ENCODE results near the gene WDR46.

WDR46 gene

GRCh38 chr6:33288921-33289783 is at the start of gene WDR46, which contains the start of gene PFDN6:
Gene WDR46 (minus strand): TSS chr6:33289239. CDS start chr6:33289170, 69 bp downstream.
Gene PFDN6 (plus strand): TSS chr6:33289601. CDS start chr6:33289857, 256 bp downstream.
- peak; percentile 93 to 94 for DNase-seq
- TF ChIP-seq GATA1 (IDR thresholded peaks at IDR 0.05; ENCODE audit: low read depth, low read length) = peak; percentile 30
- TF ChIP-seq POLR2A (IDR thresholded peaks at IDR 0.05; ENCODE audit: low read length) = peak; percentile 77

- TF ChIP-seq POLR2A (IDR thresholded peaks at IDR 0.05; ENCODE audit: low read length) (no peak), GATA1 (IDR thresholded peaks at IDR 0.05; ENCODE audit: low read depth, low read length) (no peak)
- DNase-seq = no peak
These were observed 47.5 kb upstream of the WDR46 start for GRCh38 chr6:33336495-33336894.

GRCh38 chr6:33335916-33336315 is 46.9 kb upstream of the WDR46 start:
- DNase-seq = no peak
- TF ChIP-seq POLR2A (IDR thresholded peaks at IDR 0.05; ENCODE audit: low read length) (no peak), GATA1 (IDR thresholded peaks at IDR 0.05; ENCODE audit: low read depth, low read length) (no peak)

GRCh38 chr6:33333666-33334065 is 44.6 kb upstream of the WDR46 start:
- no peak for DNase-seq
- TF ChIP-seq POLR2A (IDR thresholded peaks at IDR 0.05; ENCODE audit: low read length) (no peak), GATA1 (IDR thresholded peaks at IDR 0.05; ENCODE audit: low read depth, low read length) (no peak)

- no peak for TF ChIP-seq GATA1 (IDR thresholded peaks at IDR 0.05; ENCODE audit: low read depth, low read length)
- no peak for TF ChIP-seq POLR2A (IDR thresholded peaks at IDR 0.05; ENCODE audit: low read length)
- no peak for DNase-seq
These were observed 41.7 kb upstream of the WDR46 start for GRCh38 chr6:33330736-33331135.

GRCh38 chr6:33329058-33329457 is 40.0 kb upstream of the WDR46 start:
- DNase-seq = no peak
- TF ChIP-seq POLR2A (IDR thresholded peaks at IDR 0.05; ENCODE audit: low read length) = no peak
- TF ChIP-seq GATA1 (IDR thresholded peaks at IDR 0.05; ENCODE audit: low read depth, low read length) = no peak

GRCh38 chr6:33324125-33324524 is 35.1 kb upstream of the WDR46 start:
- TF ChIP-seq POLR2A (IDR thresholded peaks at IDR 0.05; ENCODE audit: low read length) (no peak), GATA1 (IDR thresholded peaks at IDR 0.05; ENCODE audit: low read depth, low read length) (no peak)
- DNase-seq = peak in 1 of 2 experiments; percentile 39

- no peak for DNase-seq
- TF ChIP-seq GATA1 (IDR thresholded peaks at IDR 0.05; ENCODE audit: low read depth, low read length) = no peak
- no peak for TF ChIP-seq POLR2A (IDR thresholded peaks at IDR 0.05; ENCODE audit: low read length)
These were observed 34.5 kb upstream of the WDR46 start for GRCh38 chr6:33323623-33323948.

- no peak for DNase-seq
- TF ChIP-seq GATA1 (IDR thresholded peaks at IDR 0.05; ENCODE audit: low read depth, low read length) (no peak), POLR2A (IDR thresholded peaks at IDR 0.05; ENCODE audit: low read length) (no peak)
These were observed 32.2 kb upstream of the WDR46 start for GRCh38 chr6:33321227-33321626.

GRCh38 chr6:33320315-33321181 is 31.5 kb upstream of the WDR46 start:
- peak; percentile 37 to 78 for DNase-seq
- TF ChIP-seq GATA1 (IDR thresholded peaks at IDR 0.05; ENCODE audit: low read depth, low read length) (no peak), POLR2A (IDR thresholded peaks at IDR 0.05; ENCODE audit: low read length) (no peak)

- DNase-seq = no peak
- no peak for TF ChIP-seq POLR2A (IDR thresholded peaks at IDR 0.05; ENCODE audit: low read length)
- no peak for TF ChIP-seq GATA1 (IDR thresholded peaks at IDR 0.05; ENCODE audit: low read depth, low read length)
These were observed 30.9 kb upstream of the WDR46 start for GRCh38 chr6:33319939-33320314.

- DNase-seq = no peak
- TF ChIP-seq GATA1 (IDR thresholded peaks at IDR 0.05; ENCODE audit: low read depth, low read length) = no peak
- no peak for TF ChIP-seq POLR2A (IDR thresholded peaks at IDR 0.05; ENCODE audit: low read length)
These were observed 29.5 kb upstream of the WDR46 start for GRCh38 chr6:33318426-33319073.

GRCh38 chr6:33317669-33318425 is 28.8 kb upstream of the WDR46 start, which contains the start of gene ZBTB22:
Gene ZBTB22 (minus strand): TSS chr6:33317744. CDS start chr6:33316916, 828 bp downstream.
- peak; percentile 58 for TF ChIP-seq POLR2A (IDR thresholded peaks at IDR 0.05; ENCODE audit: low read length)
- no peak for TF ChIP-seq GATA1 (IDR thresholded peaks at IDR 0.05; ENCODE audit: low read depth, low read length)
- peak; percentile 97 to 98 for DNase-seq
